ENCODE data around the gene CDK16. TPM values are rescaled to one million over a fixed set of nuclear protein-coding genes. Genes with fewer than 3 reads are reported as not detected.

Gene CDK16
- polyA plus RNA-seq, 6 donors from 2014 or later: 3.9 to 19.9 (median 7.2) TPM

DNA sequence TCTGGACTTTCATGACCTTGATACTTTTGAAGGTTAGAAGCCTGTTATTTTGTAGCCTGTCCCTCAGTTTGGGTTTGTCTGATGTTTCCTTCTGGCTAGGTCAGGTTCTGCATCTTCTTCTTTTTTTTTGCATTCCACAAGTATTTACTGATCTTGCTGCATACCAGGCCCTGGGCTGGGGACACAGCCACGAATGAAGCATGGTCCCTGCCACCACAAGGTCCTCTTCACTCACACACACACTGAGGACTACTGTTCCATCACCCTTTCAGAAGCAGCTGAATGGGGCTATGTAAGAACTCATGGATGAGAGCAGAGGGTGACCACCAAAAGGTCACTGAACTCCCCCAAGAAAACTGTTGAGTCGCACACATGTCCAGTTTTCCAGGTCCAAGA is 53.5 kb downstream of the CDK16 start:
- no peak overlapping the region for H3K4me3 Mint-ChIP-seq
- ATAC-seq (ENCODE audit: low read depth in 2 of 2): no peak
- no peaks in the 10 kb centered on the region for H3K36me3 Mint-ChIP-seq
- H3K27me3 Mint-ChIP-seq: peaks cover 0 to 6% (median 0%) of the 10 kb centered on the region in 3 donors
- H3K27ac Mint-ChIP-seq: no peak overlapping the region
- no peaks in the 10 kb centered on the region for H3K4me1 Mint-ChIP-seq
- no peak for DNase-seq
- H3K9me3 Mint-ChIP-seq: peaks cover 0 to 2% (median 0%) of the 10 kb centered on the region in 7 donors

DNA sequence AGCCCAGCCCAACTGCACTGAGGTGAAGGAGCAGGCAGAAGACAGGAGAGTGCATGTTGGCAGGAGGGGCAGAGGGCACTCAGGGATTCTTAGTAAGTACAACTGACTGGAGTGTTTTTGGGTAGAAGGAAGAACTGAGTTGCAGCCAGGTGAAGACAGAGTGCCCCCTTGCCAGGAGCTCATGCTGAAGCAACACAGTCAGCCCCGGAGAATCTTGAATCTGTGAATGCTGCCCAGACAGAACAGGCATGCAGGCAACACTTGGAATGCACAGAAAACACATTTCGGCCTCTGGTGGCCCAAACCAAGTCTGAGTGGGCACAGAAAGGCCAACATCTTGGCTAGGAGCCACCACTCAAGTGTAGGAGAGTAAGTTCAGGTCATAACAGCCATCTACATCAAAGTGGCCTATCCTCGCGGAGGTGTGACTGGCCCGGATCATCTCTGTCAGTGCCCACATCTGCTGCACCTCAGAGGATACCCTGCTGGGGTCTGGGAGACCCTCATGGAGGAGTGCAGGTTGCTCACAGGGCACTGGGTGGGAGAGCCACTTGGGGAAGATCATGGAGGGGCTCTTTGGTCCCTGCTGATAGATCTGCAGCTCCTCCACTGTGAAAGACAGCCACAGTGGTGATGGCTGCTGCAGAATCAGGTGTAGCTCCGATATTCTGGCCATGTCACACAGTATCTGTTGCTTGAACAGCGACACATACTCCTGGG is 54.7 kb downstream of the CDK16 start:
- Mint-ChIP-seq H3K4me1 (no peaks in the 10 kb centered on the region), H3K27me3 (peaks cover 0 to 6% (median 0%) of the 10 kb centered on the region in 3 donors), H3K27ac (peak overlapping the region in 1 of 6 donors; percentile 44), H3K4me3 (no peak overlapping the region), H3K36me3 (no peaks in the 10 kb centered on the region), H3K9me3 (peaks cover 0 to 2% (median 0%) of the 10 kb centered on the region in 7 donors)
- DNase-seq (no peak), ATAC-seq (ENCODE audit: low read depth in 2 of 2) (no peak)

DNA sequence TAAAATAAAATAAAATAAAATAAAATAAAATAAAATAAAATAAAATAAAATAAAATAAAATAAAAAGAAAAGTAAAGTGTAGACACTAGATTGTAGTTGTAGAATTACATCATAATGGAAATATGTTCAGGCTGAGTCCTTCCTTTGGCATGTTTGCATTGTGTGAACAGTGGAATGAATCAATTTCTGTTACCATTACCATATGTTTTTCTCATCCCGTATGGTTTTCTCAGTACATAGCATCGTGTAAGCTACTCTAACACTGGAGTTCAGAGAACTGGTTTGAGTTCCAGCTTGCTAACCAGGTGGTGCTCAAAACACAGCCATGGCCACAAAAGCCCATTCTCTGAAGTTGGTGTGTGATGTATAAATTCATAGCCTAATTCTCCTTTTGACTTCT is 60.2 kb downstream of the CDK16 start:
- H3K27me3 Mint-ChIP-seq: no peaks in the 10 kb centered on the region
- DNase-seq (no peak), ATAC-seq (ENCODE audit: low read depth in 2 of 2) (no peak)
- no peak overlapping the region for H3K4me3 Mint-ChIP-seq
- no peak overlapping the region for H3K27ac Mint-ChIP-seq
- H3K36me3 Mint-ChIP-seq: no peaks in the 10 kb centered on the region
- peaks cover 0 to 2% (median 0%) of the 10 kb centered on the region in 7 donors for H3K9me3 Mint-ChIP-seq
- no peaks in the 10 kb centered on the region for H3K4me1 Mint-ChIP-seq

Other genes starting within 250 kb of the CDK16 start
- not detected for gene RGN, start 140.2 kb upstream of the CDK16 start, polyA plus RNA-seq (ENCODE audit: low read depth in 6 of 6)
- 100 to 1,000 TPM; 135 to 163 (median 144) TPM for gene NDUFB11, start 74.0 kb upstream of the CDK16 start, polyA plus RNA-seq (ENCODE audit: low read depth in 6 of 6)
- gene RBM10, start 73.5 kb upstream of the CDK16 start, polyA plus RNA-seq (ENCODE audit: low read depth in 6 of 6): 10 to 100 TPM; 11.4 to 33.9 (median 22.1) TPM
- gene UBA1, start 24.9 kb upstream of the CDK16 start, polyA plus RNA-seq (ENCODE audit: low read depth in 6 of 6): 100 to 1,000 TPM; 151 to 190 (median 174) TPM
- gene USP11, start 14.3 kb downstream of the CDK16 start, polyA plus RNA-seq (ENCODE audit: low read depth in 6 of 6): 100 to 1,000 TPM in 3 of 6 donors, 10 to 100 TPM in 3; 88.3 to 145 (median 98.7) TPM
- 1 to 10 TPM in 1 of 6 donors, under 1 TPM in 4, not detected in 1; 0.23 to 1.3 (median 0.73) TPM for gene ZNF157, start 151.9 kb downstream of the CDK16 start, polyA plus RNA-seq (ENCODE audit: low read depth in 6 of 6)

Data from naive B cell (primary cell).